ENCODE data around the gene TNNI3K.

TNNI3K gene, protein sequence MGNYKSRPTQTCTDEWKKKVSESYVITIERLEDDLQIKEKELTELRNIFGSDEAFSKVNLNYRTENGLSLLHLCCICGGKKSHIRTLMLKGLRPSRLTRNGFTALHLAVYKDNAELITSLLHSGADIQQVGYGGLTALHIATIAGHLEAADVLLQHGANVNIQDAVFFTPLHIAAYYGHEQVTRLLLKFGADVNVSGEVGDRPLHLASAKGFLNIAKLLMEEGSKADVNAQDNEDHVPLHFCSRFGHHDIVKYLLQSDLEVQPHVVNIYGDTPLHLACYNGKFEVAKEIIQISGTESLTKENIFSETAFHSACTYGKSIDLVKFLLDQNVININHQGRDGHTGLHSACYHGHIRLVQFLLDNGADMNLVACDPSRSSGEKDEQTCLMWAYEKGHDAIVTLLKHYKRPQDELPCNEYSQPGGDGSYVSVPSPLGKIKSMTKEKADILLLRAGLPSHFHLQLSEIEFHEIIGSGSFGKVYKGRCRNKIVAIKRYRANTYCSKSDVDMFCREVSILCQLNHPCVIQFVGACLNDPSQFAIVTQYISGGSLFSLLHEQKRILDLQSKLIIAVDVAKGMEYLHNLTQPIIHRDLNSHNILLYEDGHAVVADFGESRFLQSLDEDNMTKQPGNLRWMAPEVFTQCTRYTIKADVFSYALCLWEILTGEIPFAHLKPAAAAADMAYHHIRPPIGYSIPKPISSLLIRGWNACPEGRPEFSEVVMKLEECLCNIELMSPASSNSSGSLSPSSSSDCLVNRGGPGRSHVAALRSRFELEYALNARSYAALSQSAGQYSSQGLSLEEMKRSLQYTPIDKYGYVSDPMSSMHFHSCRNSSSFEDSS

DNA sequence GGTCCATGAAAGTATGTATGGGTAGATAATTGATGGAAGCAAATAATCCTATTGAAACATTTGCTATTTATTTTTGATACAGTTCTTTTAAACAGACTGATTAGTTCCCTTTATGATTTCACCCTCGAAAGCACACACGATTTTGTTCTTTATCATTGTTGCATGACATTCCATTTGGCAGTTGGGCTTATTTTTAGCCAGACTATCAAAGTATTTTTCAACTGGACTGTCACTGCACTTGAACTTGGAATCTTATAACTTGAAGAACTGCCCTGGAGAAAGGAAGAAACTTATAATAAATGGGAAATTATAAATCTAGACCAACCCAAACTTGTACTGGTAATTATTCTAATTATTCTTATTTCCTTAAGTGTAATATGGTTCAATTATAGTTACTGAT lies at the start of gene TNNI3K:
Gene TNNI3K, plus strand, starts transcription at position 235 of the 400 bp plus-strand sequence. Its CDS starts 65 bp downstream, at position 300.
- Histone ChIP-seq H3K27me3 (replicated peaks) (no peaks in the 10 kb centered on the region), H3K27ac (no peak within 1 kb of the TSS), H3K36me3 (replicated peaks) (no peaks in the 10 kb centered on the region), H3K4me3 (ENCODE audit: low read depth, low read length) (no peak within 1 kb of the TSS)
- in situ Hi-C loops (cut with HindIII; ENCODE audit: low pct_ligation_motif_present, low sequenced_read_pairs): no loop called here
- DNase-seq: no peak
- TF ChIP-seq, protein P1, sequence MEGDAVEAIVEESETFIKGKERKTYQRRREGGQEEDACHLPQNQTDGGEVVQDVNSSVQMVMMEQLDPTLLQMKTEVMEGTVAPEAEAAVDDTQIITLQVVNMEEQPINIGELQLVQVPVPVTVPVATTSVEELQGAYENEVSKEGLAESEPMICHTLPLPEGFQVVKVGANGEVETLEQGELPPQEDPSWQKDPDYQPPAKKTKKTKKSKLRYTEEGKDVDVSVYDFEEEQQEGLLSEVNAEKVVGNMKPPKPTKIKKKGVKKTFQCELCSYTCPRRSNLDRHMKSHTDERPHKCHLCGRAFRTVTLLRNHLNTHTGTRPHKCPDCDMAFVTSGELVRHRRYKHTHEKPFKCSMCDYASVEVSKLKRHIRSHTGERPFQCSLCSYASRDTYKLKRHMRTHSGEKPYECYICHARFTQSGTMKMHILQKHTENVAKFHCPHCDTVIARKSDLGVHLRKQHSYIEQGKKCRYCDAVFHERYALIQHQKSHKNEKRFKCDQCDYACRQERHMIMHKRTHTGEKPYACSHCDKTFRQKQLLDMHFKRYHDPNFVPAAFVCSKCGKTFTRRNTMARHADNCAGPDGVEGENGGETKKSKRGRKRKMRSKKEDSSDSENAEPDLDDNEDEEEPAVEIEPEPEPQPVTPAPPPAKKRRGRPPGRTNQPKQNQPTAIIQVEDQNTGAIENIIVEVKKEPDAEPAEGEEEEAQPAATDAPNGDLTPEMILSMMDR (IDR thresholded peaks at IDR 0.05; ENCODE audit: low read depth, low read length, missing control alignments): no peak

DNA sequence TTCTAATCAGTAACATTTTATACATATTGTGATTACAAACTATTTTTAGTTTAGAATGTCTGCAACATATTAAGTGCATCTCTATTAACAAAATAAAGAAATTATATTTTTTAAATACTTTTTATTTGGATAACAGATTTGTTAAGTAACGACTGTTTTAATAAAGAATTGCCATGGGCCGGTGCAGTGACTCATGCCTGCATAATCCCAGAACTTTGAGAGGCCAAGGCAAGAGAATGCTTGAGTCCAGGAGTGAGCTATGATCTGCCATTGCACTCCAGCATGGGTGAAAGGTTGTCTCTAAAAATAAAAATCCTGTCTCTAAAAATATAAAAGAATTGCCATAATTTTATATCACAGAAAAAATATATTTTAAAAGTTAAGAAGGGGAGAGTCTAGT lies 41.3 kb upstream of the TNNI3K start:
- Histone ChIP-seq H3K36me3 (replicated peaks) (no peaks in the 10 kb centered on the region), H3K4me3 (ENCODE audit: low read depth, low read length) (no peak overlapping the region), H3K27ac (no peak overlapping the region), H3K27me3 (replicated peaks) (no peaks in the 10 kb centered on the region)
- in situ Hi-C loops (cut with HindIII; ENCODE audit: low pct_ligation_motif_present, low sequenced_read_pairs): no loop called here
- TF ChIP-seq, protein P1 (IDR thresholded peaks at IDR 0.05; ENCODE audit: low read depth, low read length, missing control alignments): no peak
- peak; percentile 45 for DNase-seq

DNA sequence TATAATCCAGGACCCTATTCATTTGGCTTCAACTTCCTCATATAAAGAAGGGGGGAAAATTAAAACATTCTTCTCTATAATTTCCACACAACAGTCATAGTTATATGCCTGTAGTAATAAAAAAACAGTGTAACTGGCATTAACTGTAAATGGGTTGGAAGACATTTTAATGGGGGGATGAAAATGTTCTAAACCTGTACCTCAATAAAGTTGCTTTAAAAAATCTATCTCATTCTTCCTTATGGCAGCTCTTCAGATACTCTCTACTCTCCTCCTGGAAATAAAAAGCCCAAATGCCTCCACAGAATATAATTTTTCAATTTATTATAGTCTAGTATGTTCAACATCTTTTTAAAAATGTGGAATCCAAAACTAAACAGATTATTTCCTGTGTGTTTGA lies 39.8 kb upstream of the TNNI3K start:
- Histone ChIP-seq H3K27me3 (replicated peaks) (no peaks in the 10 kb centered on the region), H3K4me3 (ENCODE audit: low read depth, low read length) (no peak overlapping the region), H3K27ac (no peak overlapping the region), H3K36me3 (replicated peaks) (no peaks in the 10 kb centered on the region)
- DNase-seq: no peak
- in situ Hi-C loops (cut with HindIII; ENCODE audit: low pct_ligation_motif_present, low sequenced_read_pairs): no loop called here
- TF ChIP-seq, protein P1 (IDR thresholded peaks at IDR 0.05; ENCODE audit: low read depth, low read length, missing control alignments): no peak

DNA sequence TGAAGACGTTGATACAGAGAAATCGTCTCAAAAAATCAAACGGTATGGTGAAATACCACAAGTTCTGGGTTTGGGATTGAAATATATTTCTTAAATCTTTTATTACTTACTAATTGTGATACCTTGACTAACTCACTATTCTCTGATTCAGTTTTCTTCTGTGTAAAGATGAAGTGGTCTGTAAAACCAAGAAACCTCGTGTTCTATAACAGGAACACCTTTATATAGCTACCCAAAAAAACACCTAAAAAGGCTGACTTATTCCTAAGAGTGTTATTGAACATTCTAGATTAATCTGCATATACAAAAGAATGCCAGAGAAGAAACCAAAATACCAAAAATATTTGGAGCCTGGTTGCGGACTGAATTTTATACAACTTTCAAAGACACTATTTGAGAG lies 37.9 kb upstream of the TNNI3K start:
- no peak for DNase-seq
- no peaks in the 10 kb centered on the region for H3K27me3 ChIP-seq (replicated peaks)
- in situ Hi-C loops (cut with HindIII; ENCODE audit: low pct_ligation_motif_present, low sequenced_read_pairs): no loop called here
- TF ChIP-seq, protein P1 (IDR thresholded peaks at IDR 0.05; ENCODE audit: low read depth, low read length, missing control alignments): no peak
- peak overlapping the region; percentile 62 for H3K27ac ChIP-seq
- H3K36me3 ChIP-seq (replicated peaks): no peaks in the 10 kb centered on the region
- peak overlapping the region; percentile 89 for H3K4me3 ChIP-seq (ENCODE audit: low read depth, low read length)

DNA sequence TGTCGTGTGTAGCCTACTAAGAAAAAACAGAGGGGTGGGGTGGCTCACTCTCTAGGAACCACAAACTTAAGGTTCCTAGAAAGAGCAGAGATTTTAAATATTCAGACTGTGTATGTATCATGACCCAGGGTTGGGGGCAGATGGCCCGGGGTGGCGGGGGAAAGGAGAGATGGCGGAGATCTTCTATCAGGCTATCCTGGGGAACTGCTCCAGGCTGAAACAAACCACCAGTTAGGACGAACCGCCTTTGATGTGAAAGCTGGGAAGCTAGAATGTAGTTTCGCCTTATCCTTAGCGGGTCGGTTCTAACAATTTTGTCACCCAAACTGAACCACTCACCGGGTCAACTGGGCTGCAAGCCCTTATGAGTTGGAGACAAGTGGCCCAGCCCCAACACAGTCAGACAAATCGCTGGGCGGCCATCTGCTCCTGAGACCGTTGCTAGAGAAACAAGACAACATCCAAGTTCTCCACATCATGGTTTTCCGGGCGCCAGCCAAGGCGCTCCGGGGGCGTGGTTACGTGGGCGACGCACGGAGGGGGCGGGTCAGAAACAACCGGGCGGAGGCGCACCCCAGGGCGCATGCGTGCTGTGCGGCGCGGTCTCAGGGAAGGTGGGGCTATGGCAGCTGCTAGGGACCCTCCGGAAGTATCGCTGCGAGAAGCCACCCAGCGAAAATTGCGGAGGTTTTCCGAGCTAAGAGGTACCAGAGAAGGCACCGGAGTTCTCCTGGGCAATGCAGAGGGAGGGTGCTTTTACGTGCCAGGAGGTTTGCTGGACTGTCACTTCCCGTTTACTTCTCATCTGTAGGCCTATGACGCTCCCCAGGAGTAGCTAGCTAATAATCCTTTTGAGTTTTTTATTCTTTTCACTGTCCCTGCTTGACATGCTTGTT lies 37.3 kb upstream of the TNNI3K start, which contains the start of the genes FPGT and LRRIQ3:
Gene FPGT, plus strand, starts transcription at position 586 of the 896 bp plus-strand sequence. Its CDS starts 37 bp downstream, at position 623.
Gene LRRIQ3, minus strand, starts transcription at position 520 of the 896 bp plus-strand sequence. CDS start 14,492 bp downstream, outside the sequence.
- DNase-seq: peak; percentile 95
- TF ChIP-seq, protein P1 (IDR thresholded peaks at IDR 0.05; ENCODE audit: low read depth, low read length, missing control alignments): no peak
- in situ Hi-C loops (cut with HindIII; ENCODE audit: low pct_ligation_motif_present, low sequenced_read_pairs): no loop called here
- Histone ChIP-seq H3K36me3 (replicated peaks) (no peaks in the 10 kb centered on the region), H3K27ac (peak within 1 kb of the TSS; percentile 62), H3K4me3 (ENCODE audit: low read depth, low read length) (peak within 1 kb of the TSS; percentile 89), H3K27me3 (replicated peaks) (no peaks in the 10 kb centered on the region)

All from brain microvascular endothelial cell (primary cell).